AG20443 (cell line): Measurements from ENCODE around the gene DNAJB14.

ENCODE experiments used
- DNase-seq: peaks from one replicate; pipeline ENCODE4 v3.0.0; 2012; ENCODE audit warnings: low spot score, mixed read lengths

DNAJB14 gene

DNA sequence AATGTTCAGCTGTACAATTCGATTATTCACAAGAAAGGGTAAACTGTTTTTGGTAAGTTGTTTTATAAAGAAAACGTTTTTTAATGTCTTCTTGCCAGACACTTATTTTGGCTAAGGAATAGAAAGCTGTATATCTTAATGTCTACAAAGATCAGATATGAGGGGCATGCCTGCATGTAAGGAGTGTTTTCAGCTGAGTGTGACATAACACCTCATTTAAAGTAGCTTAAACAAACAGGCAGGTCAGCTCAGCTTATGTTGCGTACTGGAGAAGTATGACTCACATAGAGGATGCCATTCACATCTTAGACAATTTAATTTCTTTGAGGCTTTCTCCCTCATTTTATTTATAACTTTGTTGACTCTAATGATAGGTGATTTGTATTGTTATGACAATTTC is 82.6 kb downstream of the DNAJB14 start:
- DNase-seq = no peak

DNA sequence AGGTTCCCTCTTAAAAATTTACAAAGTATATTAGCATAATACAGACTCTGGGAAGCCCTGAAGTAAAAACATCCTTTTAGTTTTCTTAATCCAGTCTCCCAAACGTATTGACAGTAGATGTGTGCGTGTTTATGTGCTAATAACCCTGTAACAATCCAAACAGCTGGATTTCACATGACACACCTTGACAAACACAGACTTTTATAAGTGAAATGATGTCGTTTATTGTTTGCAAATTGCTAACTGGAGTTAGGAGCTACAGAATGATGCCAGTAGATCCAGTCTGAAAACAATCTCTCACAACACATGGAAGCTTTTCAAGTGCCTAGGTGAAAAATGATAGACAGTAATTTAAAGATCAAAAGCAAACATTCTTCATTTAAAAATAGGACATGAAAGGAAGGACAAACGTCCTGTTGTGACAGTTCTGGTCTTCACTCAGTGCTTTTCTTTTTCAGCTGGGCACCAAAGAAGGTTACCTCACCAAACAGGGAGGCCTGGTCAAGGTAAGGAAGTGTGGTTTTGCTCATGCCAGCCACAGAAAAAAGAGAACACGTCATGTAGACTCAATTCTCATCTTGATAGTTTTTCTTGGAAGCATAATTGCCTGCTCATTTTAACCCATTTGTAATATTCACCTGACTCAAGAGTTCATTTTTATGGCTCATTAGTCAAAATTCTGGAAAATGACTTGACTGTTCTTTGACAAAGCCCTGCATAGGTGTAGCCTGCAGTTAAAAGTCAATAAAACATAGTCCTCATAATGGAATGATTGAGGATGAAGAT is 85.1 kb downstream of the DNAJB14 start:
- DNase-seq = no peak

GRCh38 chr4:99860521-99860920 is 85.9 kb downstream of the DNAJB14 start:
- no peak for DNase-seq

DNA sequence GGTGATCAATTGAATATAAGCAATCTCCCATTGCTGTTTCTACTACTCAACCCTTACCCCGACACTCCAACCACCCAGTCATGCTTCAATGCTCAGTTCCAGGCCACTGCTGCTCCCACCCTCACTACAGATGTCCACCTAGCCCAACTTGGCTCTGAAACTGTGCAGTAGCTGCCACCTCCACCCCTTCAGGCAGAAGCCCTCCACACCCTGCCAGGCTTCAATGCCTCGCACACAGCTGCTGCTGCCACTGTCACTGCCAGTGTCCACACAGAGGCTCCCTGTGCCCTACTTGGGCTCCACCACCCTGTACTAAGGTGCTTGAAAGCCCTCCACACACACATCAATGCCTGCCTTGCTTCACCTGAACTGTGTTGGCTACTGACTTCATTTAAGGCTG is 86.8 kb downstream of the DNAJB14 start:
- DNase-seq = no peak

DNA sequence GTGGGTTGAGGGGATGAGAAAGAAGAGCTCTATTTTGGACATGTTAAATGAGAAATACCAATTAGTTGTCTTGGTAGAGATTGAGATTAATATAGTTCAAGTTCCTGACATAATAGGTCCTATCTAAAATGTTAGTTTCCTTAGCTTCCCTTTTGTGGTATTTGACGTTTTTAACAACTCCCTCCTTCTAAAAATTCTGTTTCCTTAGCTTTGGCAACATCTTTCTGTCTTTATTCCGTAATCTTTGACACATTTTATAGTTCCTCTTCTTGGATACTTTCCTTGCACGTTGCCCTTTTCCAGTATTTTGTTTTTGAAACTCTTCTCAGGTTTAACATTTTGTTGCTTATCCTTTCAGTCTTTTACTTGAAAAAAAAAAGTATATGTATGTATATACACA is 89.1 kb downstream of the DNAJB14 start:
- no peak for DNase-seq

DNA sequence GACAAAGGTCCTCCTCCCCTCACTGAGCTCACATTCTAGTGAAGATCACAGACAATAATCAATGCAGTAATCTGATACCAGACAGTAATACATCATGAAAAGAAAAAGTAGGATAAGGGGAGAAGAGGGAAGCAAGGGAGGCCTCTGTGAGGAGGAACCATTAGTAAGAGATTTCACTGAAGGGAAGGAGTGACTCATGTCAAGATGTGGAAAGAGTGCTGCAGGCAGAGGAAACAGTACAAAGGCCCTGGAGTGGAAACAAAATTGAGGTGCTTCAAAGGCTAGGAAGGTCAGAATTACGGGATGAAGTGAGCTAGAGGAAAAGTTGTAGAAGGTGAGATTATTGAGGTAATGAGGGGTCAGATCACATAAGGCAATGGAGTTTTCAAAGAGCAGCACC is 90.3 kb downstream of the DNAJB14 start:
- peak; percentile 22 for DNase-seq

DNA sequence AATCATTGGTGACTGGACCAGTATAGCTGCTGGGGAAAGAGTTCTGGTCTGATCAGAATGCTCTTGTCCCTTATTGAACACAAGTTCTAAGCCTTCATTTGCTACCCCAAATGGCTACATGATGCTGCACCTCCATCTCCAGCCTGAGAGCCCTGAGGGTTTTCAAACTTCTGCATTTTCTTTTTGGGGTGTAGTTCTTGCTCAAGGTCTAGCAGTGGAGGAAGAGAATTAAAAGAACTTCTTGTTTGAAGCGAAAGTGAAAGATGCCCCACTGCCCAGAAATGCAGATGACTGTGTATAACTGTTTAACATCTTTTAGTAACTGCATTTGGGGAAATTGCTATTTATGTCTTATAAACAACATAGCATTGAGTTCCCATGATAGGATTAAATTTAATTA is 90.7 kb downstream of the DNAJB14 start:
- DNase-seq = no peak

- no peak for DNase-seq
Observed at GRCh38 chr4:99853999-99854398, 92.4 kb downstream of the DNAJB14 start.

DNA sequence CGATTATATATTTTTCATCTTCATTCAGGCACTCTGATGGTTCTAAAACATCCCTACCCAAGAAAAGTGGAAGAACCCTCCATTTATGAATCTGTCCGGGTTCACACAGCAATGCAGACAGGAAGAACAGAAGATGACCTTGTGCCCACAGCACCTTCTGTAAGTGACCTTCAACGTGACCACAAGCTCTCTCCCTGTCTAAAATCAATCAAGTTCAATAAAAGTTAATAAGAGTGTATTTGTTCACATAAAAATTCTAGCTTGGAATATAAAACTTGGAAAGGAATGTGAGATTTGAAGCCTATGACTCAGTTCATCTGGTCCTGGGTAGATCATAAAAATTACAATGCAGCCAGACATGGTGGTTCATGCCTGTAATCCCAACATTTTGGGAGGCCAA is 93.2 kb downstream of the DNAJB14 start:
- DNase-seq = no peak

DNA sequence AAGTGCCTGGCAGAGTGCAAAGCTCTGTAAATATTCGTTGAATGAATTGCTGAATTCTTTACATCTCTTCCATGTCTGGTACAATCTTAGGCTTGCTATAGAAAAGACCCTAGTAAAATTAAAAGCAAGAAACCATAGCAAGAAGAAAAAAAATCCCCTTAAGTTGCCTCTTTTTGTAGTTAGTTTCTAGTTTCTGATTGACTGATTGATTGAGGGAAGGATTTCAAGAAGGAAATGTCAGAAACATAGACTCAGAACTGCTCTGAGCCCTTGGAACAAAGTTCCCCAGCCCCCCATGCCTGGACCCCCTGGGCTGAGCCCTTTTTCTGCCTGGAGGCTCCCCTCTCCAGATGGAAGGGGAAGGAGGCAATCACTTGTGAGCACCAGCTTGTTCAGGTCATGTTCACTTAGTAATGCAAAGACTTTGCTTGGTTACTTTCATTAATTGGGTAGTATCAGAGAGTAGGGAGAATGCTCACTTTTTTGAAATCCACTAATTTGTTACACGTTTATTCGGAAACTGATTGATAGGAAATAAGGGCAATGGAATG is 94.1 kb downstream of the DNAJB14 start:
- no peak for DNase-seq

- DNase-seq = no peak
Observed at GRCh38 chr4:99848591-99849001, 97.8 kb downstream of the DNAJB14 start.

- DNase-seq = no peak
Observed at GRCh38 chr4:99847362-99847976, 98.9 kb downstream of the DNAJB14 start.

- no peak for DNase-seq
Observed at GRCh38 chr4:99846891-99847290, 99.5 kb downstream of the DNAJB14 start.
